ENCODE data around the gene OR4D1.

The OR4D1 gene

DNA sequence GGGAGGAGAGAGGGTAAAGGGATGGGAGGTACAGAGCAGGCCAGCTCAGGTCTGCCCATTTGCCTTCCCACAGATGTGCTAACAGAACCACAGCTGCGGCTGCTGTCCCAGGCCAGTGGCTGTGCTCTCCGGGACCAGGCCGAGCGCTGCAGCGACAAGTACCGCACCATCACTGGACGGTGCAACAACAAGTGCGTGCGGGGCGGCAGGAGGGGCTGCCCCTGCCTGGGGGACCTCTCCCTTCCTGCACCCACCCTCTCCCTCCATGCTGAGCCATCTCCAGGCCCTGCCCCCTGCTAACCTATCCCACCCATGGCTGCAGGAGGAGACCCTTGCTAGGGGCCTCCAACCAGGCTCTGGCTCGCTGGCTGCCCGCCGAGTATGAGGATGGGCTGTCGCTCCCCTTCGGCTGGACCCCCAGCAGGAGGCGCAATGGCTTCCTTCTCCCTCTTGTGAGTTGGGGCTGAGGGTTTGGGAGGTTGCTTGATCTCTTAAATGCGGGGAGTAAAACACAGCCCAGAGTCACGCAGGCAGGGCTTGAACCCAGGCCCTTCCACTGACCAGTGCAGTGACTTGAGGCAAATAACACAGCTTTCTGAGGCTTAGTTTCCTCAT is 45.6 kb downstream of the OR4D1 start:
- no peak for DNase-seq (ENCODE audit: low read depth in 2 of 3, low spot score in 1 of 3)

DNA sequence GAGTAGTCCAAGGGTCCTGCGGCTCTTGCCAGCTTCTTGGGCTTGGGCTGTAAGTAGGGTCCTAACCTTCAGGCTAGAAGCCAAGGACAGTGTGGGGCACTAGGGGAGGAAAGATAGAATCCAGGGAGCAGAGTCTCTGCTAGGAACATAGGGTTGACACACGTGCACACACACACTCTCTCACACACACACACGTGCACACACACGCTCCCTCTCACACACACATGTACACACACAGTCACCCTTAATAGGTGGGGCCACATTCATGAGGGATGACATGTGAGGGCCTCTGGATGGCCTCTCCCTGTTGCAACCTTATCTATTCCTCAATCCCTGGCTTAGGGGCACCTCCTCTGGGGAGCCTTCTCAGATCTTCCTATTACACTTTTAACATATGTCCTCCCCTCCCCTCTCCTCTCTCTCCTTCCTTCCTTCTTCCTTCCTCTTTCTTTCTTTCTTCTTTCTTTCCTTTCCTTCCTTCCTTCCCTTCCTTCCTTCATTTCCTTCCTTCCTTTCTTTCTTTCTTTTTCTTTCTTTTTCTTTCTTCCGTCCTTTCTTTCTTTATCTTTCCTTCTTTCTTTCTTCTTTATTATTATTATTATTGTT is 47.4 kb downstream of the OR4D1 start:
- DNase-seq (ENCODE audit: low read depth in 2 of 3, low spot score in 1 of 3), result no peak

DNA sequence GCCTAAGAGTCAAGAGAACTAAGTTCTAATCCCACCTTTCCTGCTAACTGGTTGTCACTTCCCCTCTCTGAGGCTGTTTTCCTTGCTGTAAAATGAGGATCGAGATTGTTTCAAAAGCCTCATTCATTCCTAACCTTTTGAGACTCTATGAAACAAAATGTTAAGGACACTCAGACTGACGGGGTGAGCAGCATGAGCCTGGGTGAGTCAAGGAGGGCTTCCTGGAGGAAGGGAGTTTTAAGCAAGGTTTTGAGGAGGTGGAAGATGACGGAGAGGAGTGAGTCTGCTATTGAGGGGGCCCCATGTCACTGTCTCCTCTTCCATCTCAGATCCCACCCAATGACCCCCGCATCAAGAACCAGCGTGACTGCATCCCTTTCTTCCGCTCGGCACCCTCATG is 48.4 kb downstream of the OR4D1 start:
- DNase-seq (ENCODE audit: low read depth in 2 of 3, low spot score in 1 of 3), result no peak

DNA sequence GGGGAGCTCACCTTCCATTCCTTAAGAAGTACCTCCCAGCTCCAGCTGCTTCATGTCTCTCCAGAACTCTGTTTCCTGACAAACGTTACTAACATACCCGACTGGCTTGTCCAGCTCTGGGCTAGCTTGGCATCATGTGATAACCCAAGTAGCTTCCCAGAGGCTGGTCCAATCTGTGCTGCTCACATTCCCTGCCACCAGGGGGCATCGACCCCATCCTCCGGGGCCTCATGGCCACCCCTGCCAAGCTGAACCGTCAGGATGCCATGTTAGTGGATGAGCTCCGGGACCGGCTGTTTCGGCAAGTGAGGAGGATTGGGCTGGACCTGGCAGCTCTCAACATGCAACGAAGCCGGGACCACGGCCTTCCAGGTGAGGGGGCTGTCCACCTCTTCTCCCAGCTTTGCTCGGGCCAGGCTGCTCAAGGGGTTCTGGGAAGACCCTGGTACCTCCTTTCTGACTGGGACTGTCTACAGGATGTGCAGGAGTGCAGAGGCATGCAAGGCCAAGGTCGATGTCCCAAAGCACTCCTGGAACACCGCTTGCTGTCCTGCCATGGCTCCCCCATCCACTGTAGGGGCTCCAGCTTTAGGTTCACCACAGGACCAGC is 51.9 kb downstream of the OR4D1 start:
- DNase-seq (ENCODE audit: low read depth in 2 of 3, low spot score in 1 of 3), result peak; percentile 47 to 61 (median 51)

DNA sequence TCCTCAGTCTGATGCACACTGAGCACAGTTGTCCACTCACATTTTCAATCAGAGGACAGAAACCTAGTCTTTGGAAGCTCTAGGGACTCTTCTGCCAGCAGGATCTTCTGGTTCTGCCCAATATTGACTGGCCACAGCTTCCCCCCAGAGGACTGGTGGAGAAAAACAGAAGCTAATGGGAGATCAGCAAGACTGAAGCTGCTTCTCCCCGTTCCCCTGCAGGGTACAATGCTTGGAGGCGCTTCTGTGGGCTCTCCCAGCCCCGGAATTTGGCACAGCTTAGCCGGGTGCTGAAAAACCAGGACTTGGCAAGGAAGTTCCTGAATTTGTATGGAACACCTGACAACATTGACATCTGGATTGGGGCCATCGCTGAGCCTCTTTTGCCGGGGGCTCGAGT is 54.7 kb downstream of the OR4D1 start:
- DNase-seq (ENCODE audit: low read depth in 2 of 3, low spot score in 1 of 3), result no peak

DNA sequence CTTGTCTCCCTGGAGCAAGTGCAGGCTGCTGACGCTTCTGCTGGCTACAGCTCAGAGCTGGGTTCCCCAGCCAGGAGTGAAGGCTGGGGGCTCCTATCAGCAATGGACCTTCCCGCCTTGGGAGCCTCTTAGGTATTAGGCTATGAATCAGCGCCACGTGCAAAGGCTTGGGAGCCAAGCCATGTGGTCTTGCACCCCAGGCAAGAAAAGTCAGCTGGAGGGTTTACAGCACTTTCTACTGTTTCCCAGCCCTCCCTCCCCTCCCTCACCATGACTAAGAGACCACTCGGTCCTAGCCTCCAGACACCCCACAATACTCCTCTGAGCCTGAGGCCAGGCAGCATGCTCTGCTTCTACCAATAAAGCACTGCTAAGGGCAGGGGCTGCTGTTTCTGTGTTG is 56.6 kb downstream of the OR4D1 start:
- no peak for DNase-seq (ENCODE audit: low read depth in 2 of 3, low spot score in 1 of 3)

DNA sequence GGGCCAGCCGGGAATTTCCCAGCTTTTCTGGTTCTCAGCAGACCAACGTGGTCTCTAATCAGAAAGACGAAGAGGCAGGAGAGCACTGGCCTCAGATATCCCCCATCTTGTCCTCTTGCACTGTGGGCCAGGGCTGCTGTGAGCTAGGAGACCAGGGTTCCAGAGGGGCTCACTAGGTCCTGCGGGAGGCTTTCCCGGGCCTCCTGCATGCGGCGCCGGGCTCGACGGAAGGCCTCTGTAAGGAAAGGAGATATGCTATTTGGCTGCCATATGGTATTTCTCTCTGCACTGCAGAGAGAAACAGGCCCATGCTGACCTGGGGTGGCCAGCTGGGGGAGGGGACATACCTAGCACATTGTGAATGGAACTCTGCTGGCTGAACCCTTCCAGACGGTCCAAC is 57.8 kb downstream of the OR4D1 start:
- no peak for DNase-seq (ENCODE audit: low read depth in 2 of 3, low spot score in 1 of 3)

DNA sequence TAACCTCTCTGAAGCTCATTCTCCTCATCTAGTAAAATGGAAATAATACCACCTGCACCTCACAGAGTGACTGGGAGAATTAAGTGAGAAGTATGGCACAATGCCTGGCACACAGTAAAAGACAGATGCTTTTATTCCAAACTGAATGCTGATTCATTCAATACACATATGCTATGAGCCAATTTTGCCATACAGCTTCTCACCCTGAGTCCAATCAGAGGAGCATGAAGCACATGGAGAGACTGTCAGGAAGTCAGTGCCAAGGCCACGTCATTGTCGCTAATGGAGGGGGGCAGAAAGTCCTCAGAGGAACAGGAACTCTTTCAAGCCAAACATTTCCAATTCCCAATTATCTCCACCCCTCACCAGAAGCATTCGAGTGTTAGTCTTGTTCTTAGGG is 59.3 kb downstream of the OR4D1 start:
- no peak for DNase-seq (ENCODE audit: low read depth in 2 of 3, low spot score in 1 of 3)

DNA sequence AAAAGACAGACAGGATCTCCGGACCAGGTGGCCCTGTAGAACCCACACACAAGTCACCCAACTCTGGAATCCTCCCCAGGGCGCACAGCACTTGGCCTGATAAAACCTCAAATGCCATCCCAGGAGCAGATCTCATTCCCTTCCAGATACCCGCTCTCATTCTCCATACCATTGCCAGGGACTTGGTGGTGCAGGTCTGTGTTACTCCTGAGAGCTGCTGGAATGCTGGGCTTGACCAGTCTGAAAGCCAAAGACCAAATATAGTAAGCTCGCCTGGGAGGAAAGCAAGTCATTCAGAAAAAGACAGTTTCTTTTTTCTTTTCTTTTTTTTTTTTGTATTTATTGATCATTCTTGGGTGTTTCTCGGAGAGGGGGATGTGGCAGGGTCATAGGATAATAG is 60.2 kb downstream of the OR4D1 start:
- DNase-seq (ENCODE audit: low read depth in 2 of 3, low spot score in 1 of 3), result no peak
